22Rv1 (cell line): Measurements from ENCODE around the gene SCUBE2.

ENCODE experiments used
- CTCF ChIP-seq: fragments of 450-650 bp; IDR thresholded peaks from 2 replicates; pipeline ENCODE4 v1.5.1; 2017; ENCODE audit warnings: mild to moderate bottlenecking
- ZFX ChIP-seq: fragments of 450-650 bp; IDR thresholded peaks from 2 replicates; pipeline ENCODE4 v1.6.1; 2017; ENCODE audit warnings: antibody characterized with exemption, borderline replicate concordance

GRCh38 chr11:9121469-9121796 is 30.0 kb upstream of the SCUBE2 start:
- TF ChIP-seq CTCF (no peak), ZFX (no peak)
